ENCODE results near the gene ENTHD1. TPM values are rescaled to one million over a fixed set of nuclear protein-coding genes. Genes with fewer than 3 reads are reported as not detected.

ENTHD1 gene
- total and polyA plus RNA-seq, 2 donors (not counting 3 experiments of a cell fraction or from before 2014, with no cell fraction given) = not detected

DNA sequence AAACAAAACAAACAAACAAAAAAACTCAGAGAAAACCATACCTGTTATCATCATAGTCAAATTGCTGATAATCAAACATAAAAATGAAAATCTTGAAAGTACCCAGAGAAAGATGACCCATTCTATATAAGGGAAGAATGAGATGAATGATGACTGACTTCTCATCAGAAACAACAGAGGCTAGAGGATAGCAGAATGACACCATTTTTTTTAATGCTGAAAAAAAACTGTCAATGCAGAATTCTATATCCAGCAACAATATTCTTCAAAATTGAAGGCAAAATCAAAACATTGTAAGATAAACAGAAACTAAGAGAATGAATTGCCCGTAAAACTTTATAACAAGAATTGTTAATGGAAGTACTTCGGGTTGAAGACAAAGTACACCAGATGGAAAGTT, 122.1 kb downstream of the ENTHD1 start:
- no peak for DNase-seq (ENCODE audit: low read depth, low spot score)
- Histone ChIP-seq H3K27me3 (ENCODE audit: control insufficient read depth in 2 of 2, insufficient read depth in 2 of 2, low read length in 2 of 2) (peaks cover 21 to 36% of the 10 kb centered on the region in 2 experiments), H3K4me1 (ENCODE audit: control insufficient read depth, extremely low read depth, insufficient read depth, low read length) (no peaks in the 10 kb centered on the region), H2AFZ (ENCODE audit: low read depth, low read length) (no peak overlapping the region), H4K20me1 (replicated peaks; ENCODE audit: control insufficient read depth, extremely low read depth, insufficient read depth, low read length) (no peaks in the 10 kb centered on the region), H3K9ac (replicated peaks; ENCODE audit: extremely low read depth, insufficient read depth, low read length) (no peak overlapping the region), H3K4me3 (replicated peaks in 1 of 3; ENCODE audit: insufficient read depth in 1 of 3, low read depth in 1 of 3, low read length in 3 of 3) (no peak overlapping the region), H3K36me3 (ENCODE audit: control insufficient read depth in 2 of 2, extremely low read depth in 1 of 2, insufficient read depth in 2 of 2, low read length in 2 of 2) (no peaks in the 10 kb centered on the region), H3K27ac (ENCODE audit: insufficient read depth, low read depth, low read length) (no peak overlapping the region), H3K9me1 (replicated peaks; ENCODE audit: control insufficient read depth, extremely low read depth, insufficient read depth, low read length) (no peaks in the 10 kb centered on the region), H3K4me2 (ENCODE audit: insufficient read depth, low read length) (no peak overlapping the region), H3K9me3 (replicated peaks; ENCODE audit: control insufficient read depth, insufficient read depth, low read length) (no peaks in the 10 kb centered on the region), H3K79me2 (ENCODE audit: control insufficient read depth, insufficient read depth, low read length) (no peaks in the 10 kb centered on the region)
- TF ChIP-seq POLR2A (IDR thresholded peaks at IDR 0.05; ENCODE audit: low read depth, low read length) (no peak), EZH2 (IDR thresholded peaks at IDR 0.05; ENCODE audit: borderline replicate concordance, low read depth, low read length, severe bottlenecking) (no peak), GATA2 (IDR thresholded peaks at IDR 0.05; ENCODE audit: insufficient read depth, insufficient read length, low read depth, low read length) (no peak), MYC (IDR thresholded peaks at IDR 0.05; ENCODE audit: low read depth, low read length) (no peak), JUN (IDR thresholded peaks at IDR 0.05; ENCODE audit: borderline replicate concordance, insufficient read depth, insufficient read length, low read depth) (no peak), FOS (IDR thresholded peaks at IDR 0.05; ENCODE audit: borderline replicate concordance, insufficient read depth, low read length) (no peak), POLR2AphosphoS5 (IDR thresholded peaks at IDR 0.05; ENCODE audit: insufficient read depth, low read depth, low read length) (no peak)
- TF ChIP-seq, protein P1, sequence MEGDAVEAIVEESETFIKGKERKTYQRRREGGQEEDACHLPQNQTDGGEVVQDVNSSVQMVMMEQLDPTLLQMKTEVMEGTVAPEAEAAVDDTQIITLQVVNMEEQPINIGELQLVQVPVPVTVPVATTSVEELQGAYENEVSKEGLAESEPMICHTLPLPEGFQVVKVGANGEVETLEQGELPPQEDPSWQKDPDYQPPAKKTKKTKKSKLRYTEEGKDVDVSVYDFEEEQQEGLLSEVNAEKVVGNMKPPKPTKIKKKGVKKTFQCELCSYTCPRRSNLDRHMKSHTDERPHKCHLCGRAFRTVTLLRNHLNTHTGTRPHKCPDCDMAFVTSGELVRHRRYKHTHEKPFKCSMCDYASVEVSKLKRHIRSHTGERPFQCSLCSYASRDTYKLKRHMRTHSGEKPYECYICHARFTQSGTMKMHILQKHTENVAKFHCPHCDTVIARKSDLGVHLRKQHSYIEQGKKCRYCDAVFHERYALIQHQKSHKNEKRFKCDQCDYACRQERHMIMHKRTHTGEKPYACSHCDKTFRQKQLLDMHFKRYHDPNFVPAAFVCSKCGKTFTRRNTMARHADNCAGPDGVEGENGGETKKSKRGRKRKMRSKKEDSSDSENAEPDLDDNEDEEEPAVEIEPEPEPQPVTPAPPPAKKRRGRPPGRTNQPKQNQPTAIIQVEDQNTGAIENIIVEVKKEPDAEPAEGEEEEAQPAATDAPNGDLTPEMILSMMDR (IDR thresholded peaks at IDR 0.05; ENCODE audit: extremely low read depth in 1 of 2, insufficient read depth in 1 of 2, low read depth in 1 of 2, low read length in 2 of 2) = no peak
- TF ChIP-seq, protein P2, sequence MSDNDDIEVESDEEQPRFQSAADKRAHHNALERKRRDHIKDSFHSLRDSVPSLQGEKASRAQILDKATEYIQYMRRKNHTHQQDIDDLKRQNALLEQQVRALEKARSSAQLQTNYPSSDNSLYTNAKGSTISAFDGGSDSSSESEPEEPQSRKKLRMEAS (IDR thresholded peaks at IDR 0.05; ENCODE audit: insufficient read depth, insufficient read length) = no peak
- no peak for FAIRE-seq
- POLR2A ChIA-PET = no interaction called here
- CTCF ChIA-PET = no interaction called here
- BruUV-seq (replicated peaks) = no TSS peak
- dilution Hi-C loops (cut with MboI; ENCODE audit: extremely low pct_ligation_motif_present, low sequenced_read_pairs) = no loop called here
- intact Hi-C loops (cut with micrococcal nuclease) = no loop called here
